ENCODE data around the gene RAB15.

The RAB15 gene

GRCh38 chr14:64910847-64911495, 61.2 kb downstream of the RAB15 start:
- no peak for DNase-seq (ENCODE audit: low read depth)

DNA sequence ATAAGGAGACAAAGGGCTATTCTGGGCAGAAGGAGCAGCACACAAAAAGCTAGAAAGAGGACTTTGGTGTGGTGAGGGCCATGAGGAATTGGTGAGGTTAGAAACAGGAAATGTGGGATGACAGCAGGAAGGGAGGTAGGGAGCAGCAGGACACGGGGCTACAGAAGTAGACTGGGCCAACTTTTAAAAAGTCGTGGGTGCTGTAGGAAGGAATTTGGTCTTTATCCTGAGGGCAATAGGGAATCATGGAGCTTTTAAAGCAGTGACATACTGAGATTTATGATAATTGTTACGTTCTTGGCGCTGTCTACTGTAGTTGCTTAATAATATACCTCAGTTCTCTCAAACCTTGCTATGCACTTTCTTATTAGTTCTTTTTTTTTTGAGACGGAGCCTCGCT, 66.1 kb downstream of the RAB15 start:
- no peak for DNase-seq (ENCODE audit: low read depth)

DNA sequence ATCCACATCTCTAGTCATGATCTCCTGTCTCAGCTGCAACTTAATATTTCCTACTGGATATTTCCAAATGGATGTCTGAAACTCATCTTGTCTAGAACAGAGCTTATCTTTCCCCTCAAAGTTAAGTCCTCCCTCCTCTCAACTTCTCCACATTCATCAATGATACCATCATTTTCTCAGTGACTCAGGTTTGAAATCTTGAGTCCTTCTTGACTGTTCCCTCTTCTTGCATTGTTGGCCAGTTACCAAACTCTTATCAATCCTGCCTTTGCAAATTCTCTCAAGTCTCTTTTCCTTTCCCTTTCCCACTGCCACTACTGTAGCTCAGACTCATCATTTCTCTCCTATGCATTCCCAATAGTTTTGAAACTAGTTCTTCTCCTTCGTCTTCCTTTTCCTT, 72.2 kb downstream of the RAB15 start:
- no peak for DNase-seq (ENCODE audit: low read depth)

Measured in T-helper 22 cell (primary cell).